ENCODE data around the gene CDRT4.

The CDRT4 gene

GRCh38 chr17:15492791-15493692, 25.6 kb upstream of the CDRT4 start:
- no peak for DNase-seq

GRCh38 chr17:15492186-15492585, 24.8 kb upstream of the CDRT4 start:
- no peak for DNase-seq

DNA sequence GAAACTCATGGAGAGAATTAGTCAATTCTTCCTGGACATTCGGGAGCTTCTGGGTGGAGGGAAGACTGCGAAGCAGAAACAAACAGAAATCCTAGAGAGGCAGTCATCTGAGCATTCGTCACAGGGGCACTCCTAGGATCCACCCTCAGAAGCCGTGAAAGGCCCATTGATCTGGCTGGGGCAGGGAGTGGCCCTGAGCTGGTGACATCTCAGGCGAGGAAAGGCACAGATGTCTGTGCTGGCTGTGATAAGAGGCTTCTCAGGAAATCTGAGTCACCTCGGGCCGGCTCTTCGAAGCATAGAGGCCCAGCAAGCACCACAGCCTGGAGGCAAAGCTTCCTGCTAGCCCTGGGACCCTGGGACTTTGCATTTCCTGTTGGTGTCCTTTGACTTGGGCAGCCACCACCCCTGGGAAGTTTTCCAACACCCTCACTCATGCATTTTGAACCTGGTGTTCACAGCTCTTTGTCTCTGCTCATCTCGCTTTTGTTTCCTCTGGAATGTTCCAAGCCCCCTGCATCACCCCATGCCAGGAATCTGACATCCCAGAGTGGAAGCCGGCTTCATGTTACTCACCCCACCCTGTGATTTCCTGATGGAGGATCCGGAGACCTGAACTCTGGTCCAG, 23.3 kb upstream of the CDRT4 start:
- DNase-seq, result no peak

DNA sequence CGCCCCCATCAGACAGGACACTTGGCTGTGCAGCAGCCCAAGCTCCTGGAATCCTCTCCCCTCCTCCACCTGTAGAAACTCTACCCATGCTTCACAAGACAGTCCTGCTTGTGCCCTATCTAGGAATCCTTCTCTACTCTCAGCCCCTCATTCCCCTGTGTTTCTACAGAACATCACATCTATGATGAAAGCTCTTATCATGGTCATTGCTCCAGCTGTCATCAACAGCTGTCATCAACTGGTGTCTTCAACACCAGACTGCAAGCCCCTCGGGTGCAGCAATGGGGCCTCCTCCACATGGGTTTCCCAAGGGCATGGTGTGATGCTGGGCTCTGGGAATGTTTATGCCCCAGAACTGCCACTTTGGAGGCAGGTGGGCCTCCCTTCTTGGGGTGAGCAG, 21.1 kb upstream of the CDRT4 start:
- no peak for DNase-seq

DNA sequence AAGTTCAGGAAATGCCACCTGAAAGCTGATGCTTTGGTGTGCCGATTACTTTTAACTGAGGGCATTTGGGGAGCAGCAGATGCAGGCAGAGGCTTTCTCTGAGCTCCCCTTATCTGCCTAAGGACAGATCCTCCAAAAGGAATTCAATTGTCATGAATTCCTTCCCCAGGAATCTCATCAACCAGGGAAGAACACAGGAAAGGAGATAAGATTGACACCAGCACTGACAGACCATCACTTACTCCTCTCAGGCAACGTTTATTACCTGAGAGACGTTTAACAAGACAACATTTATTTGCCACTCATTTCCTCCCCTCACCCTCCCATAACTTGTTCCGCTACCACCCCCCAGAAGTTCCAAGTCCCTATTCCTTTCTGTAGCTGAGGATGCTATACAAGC, 17.6 kb upstream of the CDRT4 start:
- no peak for DNase-seq

DNA sequence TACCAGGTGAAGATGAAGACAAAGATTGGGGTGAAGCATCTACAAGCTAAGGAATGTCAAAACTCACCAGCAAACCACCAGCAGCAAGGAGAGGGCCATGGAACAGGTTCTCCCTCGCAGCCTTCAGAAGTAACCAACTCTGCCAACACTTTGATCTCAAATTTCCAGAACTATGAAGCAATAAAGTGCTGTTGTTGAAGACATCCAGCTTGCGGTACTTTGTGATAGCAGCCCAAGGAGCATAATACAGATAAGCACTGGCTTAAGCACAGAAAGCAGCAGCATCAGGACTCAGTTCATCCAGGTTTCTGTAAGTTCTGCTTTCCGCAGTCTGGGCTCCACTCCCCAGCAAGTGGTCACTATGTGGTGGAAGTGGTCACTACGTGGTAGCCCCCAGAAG, 16.0 kb upstream of the CDRT4 start:
- no peak for DNase-seq

DNA sequence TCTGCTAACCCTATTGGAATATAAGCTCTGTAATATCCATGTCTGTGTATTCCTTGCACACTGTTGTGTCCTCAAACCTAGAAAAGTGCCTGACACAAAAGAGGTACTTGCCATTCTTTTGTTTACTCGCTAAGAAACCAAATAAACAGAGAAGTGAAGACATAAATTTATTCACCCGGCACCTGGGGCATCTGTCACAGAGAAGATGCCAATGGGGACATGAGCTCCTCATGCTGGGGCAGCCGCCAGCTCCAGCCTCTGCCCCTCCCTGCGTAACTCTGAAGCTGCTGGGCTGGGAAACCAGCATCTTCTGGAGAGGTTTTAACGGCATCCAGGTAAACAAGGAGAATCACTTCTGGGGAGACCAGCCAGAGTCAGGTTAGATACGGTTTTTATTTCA, 15.1 kb upstream of the CDRT4 start:
- DNase-seq, result no peak

- DNase-seq, result no peak
These were observed 14.1 kb upstream of the CDRT4 start for GRCh38 chr17:15481481-15481880.

DNA sequence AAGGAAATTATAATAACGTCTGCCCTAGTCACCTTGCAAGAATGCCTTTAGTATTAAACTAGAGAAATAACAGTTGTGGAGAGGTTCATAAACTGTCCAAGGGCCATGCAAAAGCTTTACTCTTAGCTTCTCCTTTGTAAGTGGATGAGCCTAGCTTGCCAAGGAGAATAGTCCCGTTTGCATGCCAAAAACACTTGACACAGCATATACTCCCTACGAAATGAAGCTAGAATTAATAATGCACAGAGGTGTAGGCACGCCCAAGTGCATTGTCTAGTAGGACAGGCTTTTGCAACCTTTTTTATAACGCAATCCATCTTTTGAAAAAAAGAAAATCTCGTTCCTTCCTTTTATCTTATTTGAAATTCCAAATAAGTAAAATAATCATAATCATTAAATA, 12.8 kb upstream of the CDRT4 start:
- DNase-seq, result no peak

GRCh38 chr17:15479703-15480102, 12.3 kb upstream of the CDRT4 start:
- no peak for DNase-seq

DNA sequence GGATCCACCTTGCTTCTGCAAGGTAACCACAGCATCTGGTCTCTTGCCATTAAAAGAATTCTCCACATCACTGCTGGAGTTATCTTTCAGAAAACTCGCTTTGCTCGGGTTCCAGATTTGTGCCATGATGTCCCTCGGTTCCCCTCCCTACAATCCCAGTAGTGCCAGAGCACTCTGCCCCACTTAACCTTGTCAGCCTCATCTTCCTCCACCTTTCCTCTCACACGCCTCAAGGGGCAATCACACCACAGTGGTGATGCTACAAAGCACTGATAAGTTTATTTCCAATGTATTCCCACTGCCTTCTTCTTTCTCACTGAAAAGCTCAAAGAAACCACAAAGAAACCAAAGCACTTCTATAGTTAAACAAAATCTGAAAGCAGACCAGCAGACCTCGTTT, 11.4 kb upstream of the CDRT4 start:
- DNase-seq, result no peak

GRCh38 chr17:15475631-15476354, 8.4 kb upstream of the CDRT4 start:
- DNase-seq, result no peak

DNA sequence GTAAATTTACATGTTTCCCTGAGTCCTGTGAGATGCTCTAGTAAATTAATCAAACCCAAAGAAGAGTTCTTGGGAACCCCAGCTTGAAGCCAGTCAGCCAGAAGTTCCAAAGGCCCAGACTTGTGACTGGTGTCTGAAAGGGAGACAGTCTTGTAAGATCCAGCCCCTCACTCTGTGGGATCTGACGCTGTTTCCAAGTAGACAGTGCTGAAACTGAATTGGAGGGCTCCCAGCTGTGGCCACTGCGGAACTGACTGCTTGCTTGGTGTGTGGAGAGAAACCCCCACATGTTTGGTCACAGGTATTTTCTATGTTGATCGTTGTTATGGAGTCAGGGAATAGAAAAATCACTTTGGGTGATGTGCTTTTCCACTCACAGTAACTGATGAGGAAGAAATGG, 5.5 kb upstream of the CDRT4 start:
- DNase-seq, result no peak

- no peak for DNase-seq
These were observed 3.1 kb upstream of the CDRT4 start for GRCh38 chr17:15470536-15470935.

DNA sequence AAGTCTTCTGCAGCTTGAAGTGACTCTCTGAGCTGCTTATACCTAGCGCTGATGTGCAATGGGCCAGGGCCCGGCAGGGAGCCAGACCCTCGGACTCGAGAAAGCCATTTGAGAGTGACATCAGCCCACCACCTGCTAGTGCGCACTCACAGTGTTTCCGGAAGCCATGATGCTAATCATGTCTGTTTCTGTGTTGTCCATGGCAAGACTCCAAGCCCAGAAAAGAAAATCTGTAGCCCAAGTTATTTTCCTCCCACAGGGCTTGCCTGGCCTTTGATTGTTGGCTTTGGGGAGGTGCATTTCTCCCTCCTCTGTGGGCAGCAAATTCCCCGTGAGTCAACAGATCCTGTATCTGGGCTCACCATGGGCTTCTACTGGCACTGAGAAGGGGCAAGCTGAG, 1.8 kb upstream of the CDRT4 start:
- DNase-seq, result no peak

GRCh38 chr17:15468126-15468525, 705 bp upstream of the CDRT4 start:
- no peak for DNase-seq

DNA sequence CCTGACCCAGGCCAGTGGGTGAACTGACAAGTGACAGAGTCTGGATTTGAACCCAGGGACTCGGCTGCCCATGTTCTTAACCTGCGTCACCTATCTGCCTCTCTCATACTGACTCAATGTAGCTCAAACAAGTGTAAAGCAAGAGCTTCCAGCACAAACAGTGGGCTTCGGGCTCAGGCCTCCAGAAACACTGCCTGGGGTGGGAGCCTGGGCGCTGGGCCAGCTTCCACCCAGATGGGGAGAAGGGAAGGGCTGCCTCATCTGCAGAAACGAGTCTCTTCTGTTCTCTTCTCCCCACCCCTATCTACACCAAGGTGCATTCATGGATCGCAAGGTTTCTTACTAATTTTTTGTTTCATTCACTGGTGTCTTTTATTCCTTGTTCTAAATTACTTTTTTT, 1.3 kb downstream of the CDRT4 start:
- DNase-seq, result no peak

GRCh38 chr17:15465045-15465701, 2.2 kb downstream of the CDRT4 start:
- no peak for DNase-seq

DNA sequence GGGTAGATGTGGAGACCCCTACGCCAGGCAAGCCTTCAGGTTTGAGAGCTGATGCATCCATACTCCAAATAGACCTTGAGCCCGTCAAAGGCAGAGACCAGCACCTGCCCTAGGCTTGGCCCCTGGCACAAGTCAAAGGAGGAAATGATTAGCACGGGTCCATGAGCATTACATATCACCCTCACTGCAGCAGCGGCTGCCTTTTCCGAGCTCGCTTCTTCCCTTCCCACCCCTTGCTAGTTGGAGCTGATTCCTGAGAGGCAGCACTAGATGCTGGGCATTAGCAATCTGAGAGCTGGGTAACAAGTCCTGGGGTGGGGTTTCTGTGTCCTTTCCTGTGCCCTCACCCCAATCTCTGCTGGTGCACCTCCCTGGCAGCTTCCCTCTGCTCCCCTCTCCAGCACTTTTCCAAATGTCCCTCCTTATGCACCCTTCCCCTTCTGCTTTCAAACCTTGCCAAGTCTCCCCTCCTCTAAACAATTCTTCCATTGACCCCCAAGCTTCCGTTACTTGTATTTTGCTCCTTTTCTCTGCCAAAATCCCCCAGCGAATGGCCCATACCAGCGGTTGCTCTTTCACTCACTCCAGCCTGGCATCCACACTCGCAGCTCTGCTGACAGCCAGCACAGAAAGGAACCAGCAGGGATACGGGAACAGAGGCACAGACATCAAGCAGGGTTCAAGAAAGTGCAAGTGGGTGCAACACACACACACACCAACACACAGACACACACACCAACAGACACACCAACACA, 3.0 kb downstream of the CDRT4 start:
- DNase-seq, result no peak

DNA sequence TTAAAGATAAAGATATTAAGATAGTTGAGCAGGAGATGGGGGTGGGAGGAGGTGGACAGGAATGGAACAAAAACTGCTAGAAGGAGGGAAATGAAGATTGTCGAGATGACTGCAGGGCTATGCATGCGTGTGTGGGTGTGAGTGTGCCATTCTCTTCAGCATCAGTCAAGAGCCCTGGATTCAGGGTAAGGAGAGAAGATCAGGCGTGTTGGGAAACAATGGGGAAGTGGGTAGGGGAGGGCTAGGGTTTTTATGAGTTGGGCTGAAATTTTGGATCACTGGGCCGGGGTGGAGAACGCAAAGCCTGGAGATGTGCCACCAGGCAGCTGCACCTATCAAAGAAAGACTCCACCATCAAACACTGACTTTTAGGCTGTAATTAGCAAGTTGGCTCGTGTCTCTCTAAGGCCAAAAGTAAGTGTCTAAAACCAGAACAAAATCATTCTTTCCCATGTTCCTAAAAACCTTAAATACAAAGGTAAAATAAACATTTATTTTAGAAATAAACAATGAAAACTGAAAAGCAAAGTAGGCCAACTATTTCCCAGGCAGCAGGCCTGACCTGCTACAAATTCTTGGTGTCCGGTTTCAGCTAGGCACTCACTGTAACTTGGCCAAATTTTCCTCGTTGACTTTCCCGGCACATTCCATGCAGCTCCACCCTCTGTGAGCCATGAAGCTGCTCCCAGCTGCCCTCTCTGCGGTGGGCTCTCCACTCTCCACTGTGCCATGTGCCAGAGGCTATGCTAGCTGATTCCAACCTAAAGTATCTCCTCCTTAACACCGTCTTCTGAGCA, 4.2 kb downstream of the CDRT4 start:
- DNase-seq, result no peak

DNA sequence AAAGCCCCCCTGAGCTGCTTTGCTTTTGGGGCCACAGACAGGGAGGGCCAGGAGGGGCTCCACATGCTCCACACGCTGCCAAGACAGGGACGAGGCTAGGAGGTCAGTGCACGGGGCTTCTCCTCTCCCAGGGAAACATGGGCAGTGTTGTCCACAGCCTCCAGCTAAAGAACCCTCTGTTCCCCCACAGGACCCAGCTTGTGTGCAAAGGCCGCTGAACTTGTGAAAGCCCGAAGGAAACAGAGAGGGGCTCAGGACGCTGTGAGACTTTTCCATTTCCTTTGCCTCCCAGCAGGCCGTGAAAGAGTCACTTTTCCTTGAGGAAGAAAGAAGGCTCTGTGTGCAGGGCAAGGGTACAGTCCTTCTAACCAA, 9.7 kb downstream of the CDRT4 start:
- no peak for DNase-seq
